Limb (tissue), 2 donors: Measurements from ENCODE around the gene MEFV.

Experiments
- DNase-seq, 2 donors: peaks; one replicate each; pipeline ENCODE4 v3.0.0-alpha.2; 2016; ENCODE audit errors: extremely low spot score in 2 of 2

The MEFV gene

GRCh38 chr16:3266873-3267537 lies 10.6 kb upstream of the MEFV start:
- DNase-seq = peak in 1 of 2 donors; percentile 35

- DNase-seq = peak; percentile 98 to 99
Measured at GRCh38 chr16:3264137-3265036, 8.0 kb upstream of the MEFV start.

GRCh38 chr16:3262517-3262916 lies 6.1 kb upstream of the MEFV start:
- DNase-seq = no peak

GRCh38 chr16:3259836-3260235 lies 3.4 kb upstream of the MEFV start:
- DNase-seq = no peak

GRCh38 chr16:3256866-3257465 lies 533 bp upstream of the MEFV start:
- no peak for DNase-seq

- no peak for DNase-seq
Measured at GRCh38 chr16:3254309-3254708, 2.1 kb downstream of the MEFV start.

GRCh38 chr16:3252967-3253366 lies 3.5 kb downstream of the MEFV start:
- DNase-seq = no peak

GRCh38 chr16:3249451-3249850 lies 7.0 kb downstream of the MEFV start:
- DNase-seq = no peak

- DNase-seq = no peak
Measured at GRCh38 chr16:3249020-3249419, 7.4 kb downstream of the MEFV start.

GRCh38 chr16:3248596-3248995 lies 7.8 kb downstream of the MEFV start:
- DNase-seq = no peak

- no peak for DNase-seq
Measured at GRCh38 chr16:3246876-3247275, 9.6 kb downstream of the MEFV start.

GRCh38 chr16:3246002-3246401 lies 10.4 kb downstream of the MEFV start:
- no peak for DNase-seq

- no peak for DNase-seq
Measured at GRCh38 chr16:3243882-3244281, 12.6 kb downstream of the MEFV start.

- DNase-seq = no peak
Measured at GRCh38 chr16:3242709-3243108, 13.7 kb downstream of the MEFV start.

- no peak for DNase-seq
Measured at GRCh38 chr16:3241761-3242160, 14.7 kb downstream of the MEFV start.

GRCh38 chr16:3235856-3236669 lies 20.4 kb downstream of the MEFV start:
- DNase-seq = no peak

GRCh38 chr16:3234857-3235561 lies 21.4 kb downstream of the MEFV start, which contains the start of gene ZNF200:
TSS of gene ZNF200 (minus strand) at chr16:3235158. CDS start at chr16:3233755, 1,403 bp downstream.
- peak; percentile 95 for DNase-seq

GRCh38 chr16:3234543-3234856 lies 21.9 kb downstream of the MEFV start:
- no peak for DNase-seq

GRCh38 chr16:3223913-3224515 lies 32.4 kb downstream of the MEFV start:
- DNase-seq = no peak

- no peak for DNase-seq
Measured at GRCh38 chr16:3220839-3221238, 35.6 kb downstream of the MEFV start.

GRCh38 chr16:3216263-3216640 lies 40.2 kb downstream of the MEFV start:
- DNase-seq = no peak
